KBM-7 (cell line): Measurements from ENCODE around the gene USP3.

ENCODE experiments used
- DNase-seq: peaks from one replicate; pipeline ENCODE4 v3.0.0-alpha.2; 2015
- in situ Hi-C: fragments of 300-500 bp; cut with MboI; formaldehyde crosslinking; loops from 2 replicates; pipeline ENCODE4 v1.14.3; 2020; ENCODE audit warnings: low sequenced_read_pairs, low pct_unique_long_range_greater_than_20kb, mixed read lengths

The USP3 gene

GRCh38 chr15:63564093-63564492 lies 59.7 kb downstream of the USP3 start:
- in situ Hi-C loops, result no loop called here
- DNase-seq, result no peak

- no peak for DNase-seq
- in situ Hi-C loops, result no loop called here
Measured at GRCh38 chr15:63565536-63566186, 61.3 kb downstream of the USP3 start.

- in situ Hi-C loops, result no loop called here
- no peak for DNase-seq
Measured at GRCh38 chr15:63572749-63573464, 68.5 kb downstream of the USP3 start.

GRCh38 chr15:63573533-63573932 lies 69.1 kb downstream of the USP3 start:
- DNase-seq, result no peak
- in situ Hi-C loops, result no loop called here

GRCh38 chr15:63575312-63575711 lies 70.9 kb downstream of the USP3 start:
- DNase-seq, result no peak
- in situ Hi-C loops, result no loop called here

GRCh38 chr15:63576441-63576840 lies 72.0 kb downstream of the USP3 start:
- no peak for DNase-seq
- in situ Hi-C loops, result no loop called here

- in situ Hi-C loops, result no loop called here
- no peak for DNase-seq
Measured at GRCh38 chr15:63582179-63582578, 77.8 kb downstream of the USP3 start.

GRCh38 chr15:63582718-63583426 lies 78.5 kb downstream of the USP3 start:
- in situ Hi-C loops, result no loop called here

GRCh38 chr15:63586790-63587189 lies 82.4 kb downstream of the USP3 start:
- in situ Hi-C loops, result no loop called here
- DNase-seq, result no peak

More at GRCh38 chr15:63582718-63583426, 78.5 kb downstream of the USP3 start:
- no peak for DNase-seq

GRCh38 chr15:63587527-63587926 lies 83.1 kb downstream of the USP3 start:
- no peak for DNase-seq
- in situ Hi-C loops, result no loop called here

GRCh38 chr15:63588826-63589225 lies 84.4 kb downstream of the USP3 start:
- in situ Hi-C loops, result no loop called here
- DNase-seq, result no peak

GRCh38 chr15:63593705-63594671 lies 89.6 kb downstream of the USP3 start:
- in situ Hi-C loops, result no loop called here
- DNase-seq, result no peak

GRCh38 chr15:63595065-63595464 lies 90.7 kb downstream of the USP3 start:
- no peak for DNase-seq
- in situ Hi-C loops, result no loop called here

- in situ Hi-C loops, result no loop called here
Measured at GRCh38 chr15:63595688-63596087, 91.3 kb downstream of the USP3 start.

GRCh38 chr15:63596676-63597037 lies 92.3 kb downstream of the USP3 start:
- in situ Hi-C loops, result no loop called here

More at GRCh38 chr15:63595688-63596087, 91.3 kb downstream of the USP3 start:
- DNase-seq, result peak; percentile 65

GRCh38 chr15:63597038-63597790 lies 92.8 kb downstream of the USP3 start, which contains the start of gene FBXL22:
Gene FBXL22 (plus strand): TSS chr15:63597387. CDS start chr15:63597393, 6 bp downstream.
- no peak for DNase-seq
- in situ Hi-C loops, result no loop called here

More at GRCh38 chr15:63596676-63597037, 92.3 kb downstream of the USP3 start:
- no peak for DNase-seq

- in situ Hi-C loops, result no loop called here
- DNase-seq, result no peak
Measured at GRCh38 chr15:63597821-63598220, 93.4 kb downstream of the USP3 start.
